ENCODE measurements around the gene ATP1B3.
A peak's percentile ranks its signal among the peaks of the same experiment; 100 is the strongest.

DNA sequence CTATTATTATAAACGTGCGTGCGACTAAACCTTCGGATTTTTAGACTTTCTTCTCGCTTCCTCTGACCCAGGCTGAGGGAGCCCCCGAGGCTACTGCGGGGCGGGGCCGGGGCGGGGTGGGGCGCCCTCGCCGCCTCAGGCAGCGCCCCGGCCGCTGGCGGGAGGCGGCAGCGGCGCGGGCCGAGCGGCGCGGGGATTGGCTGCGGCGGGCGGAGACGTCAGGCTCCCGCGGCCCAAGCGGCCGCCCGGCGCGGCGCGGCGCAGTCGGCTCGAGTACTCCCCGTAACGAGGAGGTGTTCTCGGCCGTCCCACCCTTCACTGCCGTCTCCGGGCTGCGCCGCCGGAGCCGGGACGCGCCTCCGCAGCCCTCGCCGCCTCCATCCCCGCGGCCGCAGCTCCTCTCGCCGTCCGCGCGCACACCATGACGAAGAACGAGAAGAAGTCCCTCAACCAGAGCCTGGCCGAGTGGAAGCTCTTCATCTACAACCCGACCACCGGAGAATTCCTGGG lies at the start of gene ATP1B3:
- TF ChIP-seq, protein P1, sequence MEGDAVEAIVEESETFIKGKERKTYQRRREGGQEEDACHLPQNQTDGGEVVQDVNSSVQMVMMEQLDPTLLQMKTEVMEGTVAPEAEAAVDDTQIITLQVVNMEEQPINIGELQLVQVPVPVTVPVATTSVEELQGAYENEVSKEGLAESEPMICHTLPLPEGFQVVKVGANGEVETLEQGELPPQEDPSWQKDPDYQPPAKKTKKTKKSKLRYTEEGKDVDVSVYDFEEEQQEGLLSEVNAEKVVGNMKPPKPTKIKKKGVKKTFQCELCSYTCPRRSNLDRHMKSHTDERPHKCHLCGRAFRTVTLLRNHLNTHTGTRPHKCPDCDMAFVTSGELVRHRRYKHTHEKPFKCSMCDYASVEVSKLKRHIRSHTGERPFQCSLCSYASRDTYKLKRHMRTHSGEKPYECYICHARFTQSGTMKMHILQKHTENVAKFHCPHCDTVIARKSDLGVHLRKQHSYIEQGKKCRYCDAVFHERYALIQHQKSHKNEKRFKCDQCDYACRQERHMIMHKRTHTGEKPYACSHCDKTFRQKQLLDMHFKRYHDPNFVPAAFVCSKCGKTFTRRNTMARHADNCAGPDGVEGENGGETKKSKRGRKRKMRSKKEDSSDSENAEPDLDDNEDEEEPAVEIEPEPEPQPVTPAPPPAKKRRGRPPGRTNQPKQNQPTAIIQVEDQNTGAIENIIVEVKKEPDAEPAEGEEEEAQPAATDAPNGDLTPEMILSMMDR (IDR thresholded peaks at IDR 0.05) = peak in 2 of 6 experiments; percentile 6 to 19
- peak; percentile 90 to 99 for TF ChIP-seq POLR2A (IDR thresholded peaks at IDR 0.05)
